Neural cell (in vitro differentiated cells): Measurements from ENCODE around the gene KCNK10. TPM values are rescaled to one million over a fixed set of nuclear protein-coding genes. Genes with fewer than 3 reads are reported as not detected.

Experiments
- H2AFZ ChIP-seq: fragments of 200-600, 300-800 bp; sonication (generic), shearing (Covaris generic); 2 replicates; pipeline ENCODE4 v1.6.0; 2014; ENCODE audit warnings: low read depth, mild to moderate bottlenecking, antibody characterized with exemption, low read length, moderate library complexity
- H3F3A ChIP-seq: fragments of 200-600 bp; shearing (Covaris generic); 2 replicates; pipeline ENCODE4 v1.6.1; 2016; ENCODE audit warnings: mild to moderate bottlenecking, moderate library complexity, mixed read lengths, antibody characterized with exemption, low read length; ENCODE audit not compliant: insufficient read depth, poor library complexity, severe bottlenecking
- H3K27ac ChIP-seq: fragments of 200-600, 300-800 bp; sonication (generic), shearing (Covaris generic); 2 replicates; pipeline ENCODE4 v1.5.1; 2014; ENCODE audit warnings: mild to moderate bottlenecking, low read length, moderate library complexity
- H3K27me3 ChIP-seq: fragments of 300-800, 200-600 bp; sonication (generic), shearing (Covaris generic); 2 replicates; pipeline ENCODE4 v1.6.0; 2014; ENCODE audit warnings: mild to moderate bottlenecking, low read depth, low read length, moderate library complexity; ENCODE audit not compliant: insufficient read depth
- H3K36me3 ChIP-seq: fragments of 300-800, 200-600 bp; sonication (generic), shearing (Covaris generic); 2 replicates; pipeline ENCODE4 v1.5.1; 2014; ENCODE audit warnings: mild to moderate bottlenecking, antibody characterized with exemption, low read length, moderate library complexity; ENCODE audit not compliant: insufficient read depth
- H3K4me2 ChIP-seq: fragments of 300-800, 200-600 bp; sonication (generic), shearing (Covaris generic); 2 replicates; pipeline ENCODE4 v1.6.0; 2014; ENCODE audit warnings: mild to moderate bottlenecking, low read length
- H3K4me3 ChIP-seq: fragments of 300-800, 200-600 bp; sonication (generic), shearing (Covaris generic); 2 replicates; pipeline ENCODE4 v1.5.1; 2014; ENCODE audit warnings: mild to moderate bottlenecking, low read length, moderate library complexity
- H3K79me2 ChIP-seq: fragments of 200-600 bp; shearing (Covaris generic); replicated peaks from 2 replicates; pipeline ENCODE4 v1.6.0; 2014; ENCODE audit warnings: mild to moderate bottlenecking, low read length, moderate library complexity; ENCODE audit not compliant: insufficient read depth
- H3K9ac ChIP-seq: fragments of 300-800, 200-600 bp; sonication (generic), shearing (Covaris generic); 2 replicates; pipeline ENCODE4 v1.6.1; 2016; ENCODE audit warnings: mild to moderate bottlenecking, low read length, mixed read lengths
- H3K9me2 ChIP-seq: fragments of 200-600 bp; shearing (Covaris generic); 2 replicates; pipeline ENCODE4 v1.6.1; 2016; ENCODE audit warnings: mild to moderate bottlenecking, low read length, mixed read lengths; ENCODE audit not compliant: insufficient read depth
- H3K9me3 ChIP-seq: fragments of 200-600, 300-800 bp; sonication (generic), shearing (Covaris generic); 2 replicates; pipeline ENCODE4 v1.6.1; 2016; ENCODE audit warnings: mild to moderate bottlenecking, mixed run types, low read length, moderate library complexity, mixed read lengths
- H4K20me1 ChIP-seq: fragments of 200-600 bp; shearing (Covaris generic); 2 replicates; pipeline ENCODE4 v1.6.1; 2016; ENCODE audit warnings: mild to moderate bottlenecking, mixed run types; ENCODE audit not compliant: insufficient read depth
- CTCF ChIP-seq: fragments of 450-650 bp; IDR thresholded peaks from 2 replicates; pipeline ENCODE4 v1.5.1; 2014; ENCODE audit warnings: antibody characterized with exemption, mild to moderate bottlenecking, moderate library complexity; ENCODE audit not compliant: poor library complexity, severe bottlenecking
- EP300 ChIP-seq: fragments of 450-650 bp; conservative IDR thresholded peaks from 2 replicates; pipeline ENCODE4 v1.6.1; 2014; ENCODE audit warnings: antibody characterized with exemption, mild to moderate bottlenecking, moderate library complexity; ENCODE audit not compliant: poor library complexity, severe bottlenecking
- EZH2 ChIP-seq: fragments of 200-600, 300-800 bp; shearing (Covaris generic), sonication (generic); IDR thresholded peaks from 2 replicates; pipeline ENCODE4 v1.6.1; 2014; ENCODE audit warnings: antibody characterized with exemption, low read length, borderline replicate concordance, mild to moderate bottlenecking; ENCODE audit not compliant: insufficient read depth, poor library complexity, severe bottlenecking
- MXI1 ChIP-seq: fragments of 450-650 bp; conservative IDR thresholded peaks from 2 replicates; pipeline ENCODE4 v1.6.1; 2014; ENCODE audit warnings: antibody characterized with exemption, mild to moderate bottlenecking; ENCODE audit not compliant: poor library complexity, severe bottlenecking
- POLR2AphosphoS5 ChIP-seq: IDR thresholded peaks from 2 replicates; pipeline ENCODE4 v1.6.1; 2012
- RAD21 ChIP-seq: fragments of 450-650 bp; conservative IDR thresholded peaks from 2 replicates; pipeline ENCODE4 v1.6.1; 2014; ENCODE audit warnings: antibody characterized with exemption, mild to moderate bottlenecking, moderate library complexity
- REST ChIP-seq: IDR thresholded peaks from 2 replicates; pipeline ENCODE4 v1.6.1; 2012; ENCODE audit warnings: borderline replicate concordance
- SMC3 ChIP-seq: fragments of 450-650 bp; conservative IDR thresholded peaks from 2 replicates; pipeline ENCODE4 v1.6.1; 2014; ENCODE audit warnings: antibody characterized with exemption, mild to moderate bottlenecking, moderate library complexity; ENCODE audit not compliant: poor library complexity
- TAF1 ChIP-seq: IDR thresholded peaks from 2 replicates; pipeline ENCODE4 v1.6.1; 2012; ENCODE audit warnings: low read depth
- polyA plus RNA-seq: library from polyadenylated mRNA; depleted of rRNA; stranded (reverse); fragments of >200 nt; gene quantifications from 2 replicates; pipeline ENCODE4 v1.2.3, GENCODE V29; 2014

Gene KCNK10
- polyA plus RNA-seq, 1 donor from 2014 or later: 6.9 TPM

- H3K4me3 ChIP-seq: no peak overlapping the region
- H3K9me3 ChIP-seq: no peaks in the 10 kb centered on the region
- no peaks in the 10 kb centered on the region for H3K79me2 ChIP-seq
- no peaks in the 10 kb centered on the region for H3K9me2 ChIP-seq
- H3K27me3 ChIP-seq: no peaks in the 10 kb centered on the region
- no peak for TF ChIP-seq RAD21
- TF ChIP-seq REST: no peak
- TF ChIP-seq TAF1: no peak
- no peak for TF ChIP-seq EZH2
- no peak for TF ChIP-seq CTCF
- no peak for TF ChIP-seq EP300
- TF ChIP-seq SMC3: no peak
- TF ChIP-seq POLR2AphosphoS5: no peak
- no peak for TF ChIP-seq MXI1
- H3K27ac ChIP-seq: no peak overlapping the region
- no peak overlapping the region for H2AFZ ChIP-seq
- no peaks in the 10 kb centered on the region for H3K36me3 ChIP-seq
- no peak overlapping the region for H3K9ac ChIP-seq
- H3K4me2 ChIP-seq: no peak overlapping the region
- no peaks in the 10 kb centered on the region for H3F3A ChIP-seq
- no peaks in the 10 kb centered on the region for H4K20me1 ChIP-seq
Measured at GRCh38 chr14:88281447-88281846, 41.6 kb downstream of the KCNK10 start.

GRCh38 chr14:88276923-88277596 lies 46.0 kb downstream of the KCNK10 start:
- no peaks in the 10 kb centered on the region for H3K79me2 ChIP-seq
- H3K9me3 ChIP-seq: no peaks in the 10 kb centered on the region
- no peaks in the 10 kb centered on the region for H3K36me3 ChIP-seq
- H3F3A ChIP-seq: no peaks in the 10 kb centered on the region
- TF ChIP-seq EP300 (no peak), SMC3 (no peak), RAD21 (no peak), CTCF (no peak), POLR2AphosphoS5 (peak; percentile 31), REST (no peak)
- H4K20me1 ChIP-seq: no peaks in the 10 kb centered on the region
- H3K9me2 ChIP-seq: no peaks in the 10 kb centered on the region
- peak overlapping the region; percentile 51 for H3K27ac ChIP-seq
- peak overlapping the region; percentile 44 for H3K4me2 ChIP-seq
- H3K4me3 ChIP-seq: peak overlapping the region; percentile 13
- H3K27me3 ChIP-seq: no peaks in the 10 kb centered on the region
- H2AFZ ChIP-seq: no peak overlapping the region
- H3K9ac ChIP-seq: peak overlapping the region; percentile 26
